NT2/D1 (cell line): ENCODE data around the gene ELOVL6.

Experiments
- DNase-seq: peaks from one replicate; pipeline ENCODE4 v3.0.0-alpha.2; 2011; ENCODE audit warnings: low read depth, low spot score
- H3K27me3 ChIP-seq: 2 replicates; pipeline ENCODE4 v1.6.0; 2011; ENCODE audit warnings: mild to moderate bottlenecking; ENCODE audit not compliant: insufficient read length, insufficient read depth
- H3K36me3 ChIP-seq: 2 replicates; pipeline ENCODE4 v1.6.1; 2011; ENCODE audit warnings: mild to moderate bottlenecking, low read length, mixed read lengths; ENCODE audit not compliant: insufficient read depth, insufficient read length
- H3K4me1 ChIP-seq: 2 replicates; pipeline ENCODE4 v1.5.1; 2011; ENCODE audit not compliant: insufficient read depth, insufficient read length
- H3K4me3 ChIP-seq: 2 replicates; pipeline ENCODE4 v1.5.1; 2011; ENCODE audit warnings: low read depth; ENCODE audit not compliant: insufficient read length
- H3K9ac ChIP-seq: 2 replicates; pipeline ENCODE4 v1.6.0; 2011; ENCODE audit warnings: low read depth; ENCODE audit not compliant: insufficient read length
- H3K9me3 ChIP-seq: 2 replicates; pipeline ENCODE4 v1.5.1; 2011; ENCODE audit warnings: mild to moderate bottlenecking, low read length; ENCODE audit not compliant: insufficient read depth
- SUZ12 ChIP-seq: IDR thresholded peaks from 2 replicates; pipeline ENCODE4 v1.6.1; 2011; ENCODE audit not compliant: insufficient read length, insufficient read depth; ENCODE audit errors: extremely low read depth
- YY1 ChIP-seq: IDR thresholded peaks from 2 replicates; pipeline ENCODE4 v1.6.1; 2011; ENCODE audit not compliant: insufficient read length, insufficient read depth
- ZNF274 ChIP-seq: IDR thresholded peaks from 2 replicates; pipeline ENCODE4 v1.6.1; 2011; ENCODE audit warnings: mild to moderate bottlenecking, low read depth, low read length

Gene ELOVL6

DNA sequence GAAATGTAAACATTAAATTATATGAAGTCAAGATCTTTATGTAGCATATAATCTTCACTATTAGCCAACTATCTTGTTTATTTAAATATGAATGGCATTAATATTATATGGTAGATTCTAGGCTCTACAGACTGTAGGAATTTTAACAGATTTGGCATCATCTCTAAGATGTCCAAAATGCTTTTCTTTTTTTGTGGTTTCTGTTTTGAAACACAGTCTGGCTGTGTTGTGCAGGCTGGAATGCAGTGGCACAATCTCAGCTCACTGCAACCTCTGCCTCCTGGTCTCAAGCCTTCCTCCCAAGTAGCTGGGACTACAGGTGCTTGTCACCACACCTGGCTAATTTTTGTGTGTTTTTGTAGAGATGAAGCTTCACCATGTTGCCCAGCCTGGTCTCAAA is 76.2 kb downstream of the ELOVL6 start:
- Histone ChIP-seq H3K9ac (no peak overlapping the region), H3K4me1 (no peaks in the 10 kb centered on the region), H3K4me3 (no peak overlapping the region), H3K27me3 (no peaks in the 10 kb centered on the region), H3K36me3 (no peaks in the 10 kb centered on the region), H3K9me3 (no peaks in the 10 kb centered on the region)
- TF ChIP-seq SUZ12: no peak
- TF ChIP-seq YY1: no peak
- TF ChIP-seq ZNF274: no peak
- DNase-seq: no peak

DNA sequence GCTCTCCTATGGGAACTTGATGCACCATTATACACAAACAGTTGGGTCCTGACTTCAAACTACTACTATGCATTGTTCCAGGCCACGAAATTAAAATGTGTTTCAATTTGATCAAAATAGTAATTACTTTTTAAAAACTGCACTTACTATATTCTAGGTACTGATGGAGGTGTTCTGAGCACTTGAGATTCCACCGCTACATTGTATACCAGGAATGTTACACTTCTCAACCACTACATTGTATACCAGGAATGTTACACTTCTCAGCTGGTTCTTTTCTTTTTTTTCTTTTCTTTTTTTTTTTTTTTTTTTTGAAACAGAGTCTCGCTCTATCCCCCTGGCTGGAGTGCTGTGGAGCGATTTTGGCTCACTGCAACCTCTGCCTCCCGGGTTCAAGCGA is 77.9 kb downstream of the ELOVL6 start:
- no peak for DNase-seq
- Histone ChIP-seq H3K36me3 (no peaks in the 10 kb centered on the region), H3K9me3 (no peaks in the 10 kb centered on the region), H3K4me1 (no peaks in the 10 kb centered on the region), H3K9ac (no peak overlapping the region), H3K4me3 (no peak overlapping the region), H3K27me3 (no peaks in the 10 kb centered on the region)
- TF ChIP-seq ZNF274 (no peak), YY1 (no peak), SUZ12 (no peak)

DNA sequence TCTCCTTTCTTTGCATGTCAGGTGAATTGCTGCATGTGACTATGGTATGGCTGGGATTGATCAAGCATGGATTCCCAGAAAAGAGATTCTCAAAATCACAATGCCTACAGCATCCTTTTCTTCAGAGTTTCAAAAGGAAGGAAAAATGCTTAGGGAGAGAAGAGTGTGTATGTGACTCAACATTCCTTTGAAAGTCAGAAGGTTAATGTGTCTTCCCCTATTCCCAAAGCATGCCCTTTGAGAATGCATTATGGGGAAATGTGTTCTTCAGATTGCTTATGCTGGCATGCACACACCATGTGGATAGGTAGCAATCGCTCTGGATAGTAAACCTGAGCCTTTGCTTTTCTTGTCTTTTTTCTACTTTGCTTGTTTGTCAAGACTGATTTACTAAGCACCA is 78.5 kb downstream of the ELOVL6 start:
- DNase-seq: no peak
- H3K9me3 ChIP-seq: no peaks in the 10 kb centered on the region
- H3K9ac ChIP-seq: no peak overlapping the region
- no peak overlapping the region for H3K4me3 ChIP-seq
- no peak for TF ChIP-seq SUZ12
- no peak for TF ChIP-seq ZNF274
- TF ChIP-seq YY1: no peak
- H3K4me1 ChIP-seq: no peaks in the 10 kb centered on the region
- no peaks in the 10 kb centered on the region for H3K27me3 ChIP-seq
- H3K36me3 ChIP-seq: no peaks in the 10 kb centered on the region

DNA sequence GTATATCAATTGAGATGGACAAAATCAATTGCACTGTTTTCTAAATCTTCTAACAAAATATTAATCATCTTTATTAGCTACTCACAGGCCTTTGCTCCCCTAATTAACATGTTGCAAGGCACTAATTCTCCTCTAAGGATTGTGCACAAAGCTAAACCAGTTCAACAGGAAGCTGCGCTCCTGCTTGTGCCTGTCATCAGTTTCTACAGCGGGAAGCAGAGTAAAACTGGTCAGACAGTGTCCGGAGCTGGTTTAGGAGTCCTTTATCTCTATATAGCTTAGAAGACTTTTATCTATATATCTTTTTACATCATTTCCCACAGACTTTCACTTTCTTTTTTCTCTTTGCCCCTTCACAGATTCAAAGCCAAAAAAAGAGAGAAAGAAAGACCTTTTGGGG is 79.1 kb downstream of the ELOVL6 start:
- Histone ChIP-seq H3K9ac (no peak overlapping the region), H3K4me1 (no peaks in the 10 kb centered on the region), H3K27me3 (no peaks in the 10 kb centered on the region), H3K4me3 (no peak overlapping the region), H3K9me3 (no peaks in the 10 kb centered on the region), H3K36me3 (no peaks in the 10 kb centered on the region)
- DNase-seq: no peak
- no peak for TF ChIP-seq SUZ12
- TF ChIP-seq ZNF274: no peak
- TF ChIP-seq YY1: no peak

DNA sequence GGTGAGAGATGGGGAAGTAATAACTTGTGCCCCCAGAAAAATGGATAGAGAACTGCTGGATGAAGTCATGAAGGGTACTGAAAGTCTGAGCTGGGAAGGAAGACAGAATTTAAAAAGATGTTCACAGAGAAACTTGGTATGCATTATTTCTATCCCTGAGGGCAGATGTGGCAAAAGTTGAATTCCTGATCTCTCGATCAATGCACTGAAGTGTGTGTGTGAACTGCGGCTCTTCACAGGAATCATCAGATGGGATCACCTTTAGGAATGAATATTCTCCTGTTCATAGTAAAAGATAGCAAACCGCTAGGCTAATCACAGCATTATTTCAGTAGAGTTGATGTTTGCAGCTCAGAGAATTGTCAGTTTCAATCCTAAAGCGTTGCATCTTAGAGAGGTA is 86.4 kb downstream of the ELOVL6 start:
- Histone ChIP-seq H3K4me3 (no peak overlapping the region), H3K27me3 (no peaks in the 10 kb centered on the region), H3K36me3 (no peaks in the 10 kb centered on the region), H3K9ac (no peak overlapping the region), H3K4me1 (no peaks in the 10 kb centered on the region), H3K9me3 (no peaks in the 10 kb centered on the region)
- DNase-seq: no peak
- TF ChIP-seq ZNF274 (no peak), YY1 (no peak), SUZ12 (no peak)

GRCh38 chr4:110109455-110109854 is 89.0 kb downstream of the ELOVL6 start:
- Histone ChIP-seq H3K4me1 (no peaks in the 10 kb centered on the region), H3K4me3 (no peak overlapping the region), H3K27me3 (no peaks in the 10 kb centered on the region), H3K9me3 (no peaks in the 10 kb centered on the region), H3K9ac (no peak overlapping the region), H3K36me3 (peaks cover 3% of the 10 kb centered on the region)
- TF ChIP-seq ZNF274: no peak
- no peak for TF ChIP-seq YY1
- no peak for TF ChIP-seq SUZ12
- DNase-seq: no peak

DNA sequence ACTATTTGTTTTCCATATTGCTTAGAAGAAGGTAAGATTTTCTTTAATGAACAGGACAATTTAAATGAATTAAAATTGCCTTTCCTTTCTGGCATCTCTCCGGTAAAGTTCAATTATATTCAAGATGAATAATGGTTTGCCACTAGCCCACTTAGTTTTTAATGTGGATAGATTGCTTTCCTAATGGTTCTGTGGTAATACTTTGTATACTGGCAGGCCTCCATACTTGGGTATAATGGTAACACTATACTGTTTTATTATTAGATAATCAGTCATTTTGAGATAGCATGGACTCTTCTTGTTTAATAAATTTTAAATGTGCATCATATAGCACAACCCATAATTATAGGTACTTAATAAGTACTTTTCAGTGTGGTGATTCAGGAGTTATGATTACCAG is 89.5 kb downstream of the ELOVL6 start:
- no peaks in the 10 kb centered on the region for H3K9me3 ChIP-seq
- peaks cover 3% of the 10 kb centered on the region for H3K36me3 ChIP-seq
- DNase-seq: no peak
- TF ChIP-seq ZNF274 (no peak), SUZ12 (no peak), YY1 (no peak)
- no peak overlapping the region for H3K4me3 ChIP-seq
- H3K27me3 ChIP-seq: no peaks in the 10 kb centered on the region
- no peak overlapping the region for H3K9ac ChIP-seq
- H3K4me1 ChIP-seq: no peaks in the 10 kb centered on the region

DNA sequence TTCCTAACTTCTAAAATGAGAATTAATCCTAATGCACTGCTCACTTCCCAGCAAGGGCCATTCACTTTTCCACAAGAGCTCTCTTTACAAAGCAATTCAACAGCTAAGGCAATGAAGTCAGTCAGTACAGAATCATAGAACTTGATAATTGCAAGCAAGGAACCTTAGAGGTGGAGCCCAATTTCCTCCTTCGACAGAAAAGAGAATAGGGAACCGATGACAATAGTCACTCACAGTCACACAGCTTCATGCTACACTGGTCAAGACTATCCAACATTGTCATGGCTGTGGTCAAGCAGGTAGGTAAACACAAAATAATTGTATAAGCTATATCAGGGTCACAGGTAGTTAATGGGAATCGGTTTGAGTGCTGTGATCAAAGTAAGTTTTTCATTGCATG is 90.0 kb downstream of the ELOVL6 start:
- Histone ChIP-seq H3K36me3 (peaks cover 3% of the 10 kb centered on the region), H3K4me3 (no peak overlapping the region), H3K9me3 (no peaks in the 10 kb centered on the region), H3K9ac (no peak overlapping the region), H3K27me3 (no peaks in the 10 kb centered on the region), H3K4me1 (no peaks in the 10 kb centered on the region)
- no peak for TF ChIP-seq YY1
- TF ChIP-seq ZNF274: no peak
- no peak for TF ChIP-seq SUZ12
- DNase-seq: no peak
